Activated naive CD8-positive, alpha-beta T cell treated with anti-CD3 and anti-CD28 coated beads, Interleukin-2, amount 50 U/mL, for 24 hours (primary cell): ENCODE results near the gene PTPRN2.
A peak's percentile ranks its signal among the peaks of the same experiment; 100 is the strongest.
"Not testable (repeated sequence)": the region's sequence is repeated elsewhere in the genome, so short reads cannot be mapped to it uniquely, and the experiment has no call there.

ENCODE experiments used
- ATAC-seq: fragments of 150-1000 bp; cut with Tn5 transposase; one replicate; pipeline ENCODE4 v1.10.0; 2021
- DNase-seq: peaks from one replicate; pipeline ENCODE4 v3.0.0; 2021
- H3K27ac Mint-ChIP-seq: one replicate; pipeline ENCODE4 v1.8.0; 2021; ENCODE audit warnings: mild to moderate bottlenecking, mixed read lengths
- H3K27me3 Mint-ChIP-seq: one replicate; pipeline ENCODE4 v1.8.0; 2021; ENCODE audit warnings: mixed read lengths
- H3K36me3 Mint-ChIP-seq: one replicate; pipeline ENCODE4 v1.8.0; 2021; ENCODE audit warnings: low read depth, mixed read lengths
- H3K4me1 Mint-ChIP-seq: one replicate; pipeline ENCODE4 v1.8.0; 2021; ENCODE audit warnings: mixed read lengths
- H3K4me3 Mint-ChIP-seq: one replicate; pipeline ENCODE4 v1.8.0; 2021; ENCODE audit warnings: mild to moderate bottlenecking, moderate library complexity, mixed read lengths
- H3K9me3 Mint-ChIP-seq: one replicate; pipeline ENCODE4 v1.8.0; 2021; ENCODE audit warnings: mixed read lengths

The PTPRN2 gene

GRCh38 chr7:157780721-157781120 lies 806.9 kb downstream of the PTPRN2 start:
- DNase-seq (no peak), ATAC-seq (no peak)
- Mint-ChIP-seq H3K27ac (no peak overlapping the region), H3K9me3 (no peaks in the 10 kb centered on the region), H3K4me1 (no peaks in the 10 kb centered on the region), H3K4me3 (no peak overlapping the region), H3K27me3 (peaks cover 12% of the 10 kb centered on the region), H3K36me3 (no peaks in the 10 kb centered on the region)

- no peak overlapping the region for H3K27ac Mint-ChIP-seq
- H3K27me3 Mint-ChIP-seq: peaks cover 12% of the 10 kb centered on the region
- no peak for ATAC-seq
- H3K36me3 Mint-ChIP-seq: no peaks in the 10 kb centered on the region
- no peaks in the 10 kb centered on the region for H3K4me1 Mint-ChIP-seq
- no peaks in the 10 kb centered on the region for H3K9me3 Mint-ChIP-seq
- no peak overlapping the region for H3K4me3 Mint-ChIP-seq
- DNase-seq: no peak
These were observed 807.3 kb downstream of the PTPRN2 start for GRCh38 chr7:157780312-157780711.

DNA sequence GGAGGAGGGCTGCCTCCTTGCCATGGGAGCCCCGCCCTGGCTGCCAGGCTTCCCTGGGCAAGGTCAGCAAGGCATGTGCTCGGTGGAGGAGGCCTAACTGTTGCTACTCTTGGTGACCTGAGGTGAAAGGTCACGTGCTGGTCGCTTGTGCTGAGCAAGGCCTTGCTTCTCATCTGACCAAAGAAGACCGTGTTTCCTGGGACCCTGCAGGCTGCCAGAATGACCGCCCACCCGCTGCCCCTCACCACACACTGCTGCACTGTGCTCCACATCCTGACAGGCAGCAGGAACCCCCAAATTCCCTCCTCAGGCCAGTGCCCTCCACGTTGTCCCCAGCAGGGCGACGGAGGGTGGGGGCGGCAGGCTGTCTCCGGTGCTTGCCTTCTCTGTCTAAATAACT lies 808.4 kb downstream of the PTPRN2 start:
- Mint-ChIP-seq H3K36me3 (no peaks in the 10 kb centered on the region), H3K9me3 (no peaks in the 10 kb centered on the region), H3K27ac (no peak overlapping the region), H3K27me3 (peaks cover 12% of the 10 kb centered on the region), H3K4me3 (no peak overlapping the region), H3K4me1 (no peaks in the 10 kb centered on the region)
- ATAC-seq (no peak), DNase-seq (no peak)

- not testable (repeated sequence) for ATAC-seq, H3K9me3 Mint-ChIP-seq, DNase-seq, H3K4me3 Mint-ChIP-seq, H3K27ac Mint-ChIP-seq, H3K36me3 Mint-ChIP-seq, H3K4me1 Mint-ChIP-seq
- H3K27me3 Mint-ChIP-seq: peaks cover 12% of the 10 kb centered on the region
These were observed 810.3 kb downstream of the PTPRN2 start for GRCh38 chr7:157777194-157777762.

GRCh38 chr7:157775560-157776332 lies 811.9 kb downstream of the PTPRN2 start:
- H3K9me3 Mint-ChIP-seq: peaks cover 7% of the 10 kb centered on the region

DNA sequence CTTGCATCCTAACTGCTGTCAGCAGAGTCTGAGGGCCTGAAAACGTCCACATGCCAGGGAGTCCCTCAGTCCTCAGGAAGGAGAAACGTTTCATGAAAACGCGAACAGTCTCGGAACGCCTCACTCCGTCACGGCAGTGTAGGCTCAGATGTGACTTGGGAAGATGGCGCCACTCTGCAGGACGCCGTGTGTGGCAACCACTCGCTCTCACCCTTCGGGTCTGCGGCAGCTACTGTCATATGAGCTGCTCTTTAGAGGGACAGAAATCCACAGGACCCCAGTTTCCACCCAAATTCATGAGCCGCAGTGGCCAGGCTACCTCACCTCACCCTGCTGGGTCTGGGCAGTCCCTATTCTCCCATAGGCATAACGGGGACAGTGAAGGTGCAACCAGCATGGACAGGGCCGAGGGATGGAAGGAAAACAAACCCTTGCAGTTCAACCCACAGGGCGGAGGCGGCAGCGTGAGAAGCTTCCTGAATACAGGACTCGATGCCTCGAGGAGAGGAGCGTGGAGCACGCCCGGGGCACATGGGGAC lies 812.5 kb downstream of the PTPRN2 start:
- peaks cover 17% of the 10 kb centered on the region for H3K27me3 Mint-ChIP-seq
- peaks cover 7% of the 10 kb centered on the region for H3K9me3 Mint-ChIP-seq

More at GRCh38 chr7:157775560-157776332, 811.9 kb downstream of the PTPRN2 start:
- peak; percentile 7 for ATAC-seq
- H3K36me3 Mint-ChIP-seq: no peaks in the 10 kb centered on the region
- H3K4me3 Mint-ChIP-seq: no peak overlapping the region
- H3K27me3 Mint-ChIP-seq: peaks cover 17% of the 10 kb centered on the region
- H3K27ac Mint-ChIP-seq: no peak overlapping the region
- no peak for DNase-seq
- no peaks in the 10 kb centered on the region for H3K4me1 Mint-ChIP-seq

GRCh38 chr7:157774495-157774894 lies 813.1 kb downstream of the PTPRN2 start:
- Mint-ChIP-seq H3K4me1 (no peaks in the 10 kb centered on the region), H3K36me3 (no peaks in the 10 kb centered on the region), H3K9me3 (peaks cover 7% of the 10 kb centered on the region), H3K27ac (no peak overlapping the region), H3K27me3 (peaks cover 17% of the 10 kb centered on the region), H3K4me3 (no peak overlapping the region)
- DNase-seq (no peak), ATAC-seq (no peak)

More for the DNA sequence above, 812.5 kb downstream of the PTPRN2 start:
- Mint-ChIP-seq H3K27ac (no peak overlapping the region), H3K4me3 (no peak overlapping the region), H3K4me1 (no peaks in the 10 kb centered on the region), H3K36me3 (no peaks in the 10 kb centered on the region)
- ATAC-seq: no peak
- no peak for DNase-seq

GRCh38 chr7:157773361-157773760 lies 814.3 kb downstream of the PTPRN2 start:
- ATAC-seq: no peak
- peaks cover 7% of the 10 kb centered on the region for H3K9me3 Mint-ChIP-seq
- H3K4me3 Mint-ChIP-seq: no peak overlapping the region
- H3K36me3 Mint-ChIP-seq: no peaks in the 10 kb centered on the region
- H3K27ac Mint-ChIP-seq: no peak overlapping the region
- no peak for DNase-seq
- H3K4me1 Mint-ChIP-seq: no peaks in the 10 kb centered on the region
- H3K27me3 Mint-ChIP-seq: peaks cover 20% of the 10 kb centered on the region

DNA sequence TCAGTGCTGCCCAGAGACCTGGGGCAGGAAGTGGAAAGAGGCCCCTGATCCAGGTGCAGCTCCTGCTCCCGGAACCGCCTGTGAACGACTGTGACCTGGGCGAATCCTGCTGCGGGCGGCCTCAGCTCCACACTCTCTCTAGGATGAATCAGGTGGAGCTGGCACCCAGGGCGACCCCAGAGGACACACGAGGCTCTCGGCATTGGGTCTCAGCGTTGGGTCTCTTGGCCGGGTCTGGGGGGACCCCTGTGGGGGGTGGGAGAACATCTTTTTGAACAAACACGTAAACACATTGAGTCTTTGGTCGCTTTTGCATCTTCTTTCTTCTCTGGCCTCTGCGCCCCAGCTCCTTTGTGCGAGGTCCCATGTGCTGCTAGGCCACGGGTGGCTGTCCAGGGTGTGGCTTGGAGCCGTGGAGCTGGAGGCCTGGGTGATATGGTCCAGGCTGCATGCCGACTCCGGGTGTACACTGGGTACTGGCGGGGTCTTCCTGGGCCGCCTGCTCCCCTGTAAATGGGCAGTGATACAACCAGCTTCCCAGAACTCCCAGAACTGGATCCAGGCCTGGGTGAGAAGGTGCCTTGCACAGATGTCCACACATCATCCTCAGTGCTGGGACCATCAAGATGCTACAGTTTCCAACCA lies 815.0 kb downstream of the PTPRN2 start:
- Mint-ChIP-seq H3K4me3 (no peak overlapping the region), H3K4me1 (no peaks in the 10 kb centered on the region), H3K36me3 (no peaks in the 10 kb centered on the region), H3K9me3 (peaks cover 7% of the 10 kb centered on the region), H3K27ac (no peak overlapping the region), H3K27me3 (peaks cover 18% of the 10 kb centered on the region)
- DNase-seq (no peak), ATAC-seq (no peak)

DNA sequence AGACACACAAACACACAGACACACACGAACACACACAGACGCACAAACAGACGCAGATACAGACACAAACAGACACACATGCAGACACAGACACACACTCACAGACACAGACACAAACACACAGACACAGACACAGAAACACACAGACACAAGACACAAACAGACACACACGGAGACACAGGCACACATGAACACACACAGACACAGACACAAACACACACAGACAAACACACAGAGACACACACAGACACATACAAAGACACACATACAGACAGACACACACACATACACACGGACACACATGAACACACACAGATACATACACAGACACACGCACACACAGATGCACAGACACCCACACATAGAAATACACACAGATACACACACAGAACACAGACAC lies 815.9 kb downstream of the PTPRN2 start:
- DNase-seq (no peak), ATAC-seq (no peak)
- H3K27me3 Mint-ChIP-seq: peaks cover 12% of the 10 kb centered on the region
- H3K27ac Mint-ChIP-seq: no peak overlapping the region
- H3K9me3 Mint-ChIP-seq: peaks cover 7% of the 10 kb centered on the region
- H3K4me1 Mint-ChIP-seq: no peaks in the 10 kb centered on the region
- no peaks in the 10 kb centered on the region for H3K36me3 Mint-ChIP-seq
- H3K4me3 Mint-ChIP-seq: no peak overlapping the region

DNA sequence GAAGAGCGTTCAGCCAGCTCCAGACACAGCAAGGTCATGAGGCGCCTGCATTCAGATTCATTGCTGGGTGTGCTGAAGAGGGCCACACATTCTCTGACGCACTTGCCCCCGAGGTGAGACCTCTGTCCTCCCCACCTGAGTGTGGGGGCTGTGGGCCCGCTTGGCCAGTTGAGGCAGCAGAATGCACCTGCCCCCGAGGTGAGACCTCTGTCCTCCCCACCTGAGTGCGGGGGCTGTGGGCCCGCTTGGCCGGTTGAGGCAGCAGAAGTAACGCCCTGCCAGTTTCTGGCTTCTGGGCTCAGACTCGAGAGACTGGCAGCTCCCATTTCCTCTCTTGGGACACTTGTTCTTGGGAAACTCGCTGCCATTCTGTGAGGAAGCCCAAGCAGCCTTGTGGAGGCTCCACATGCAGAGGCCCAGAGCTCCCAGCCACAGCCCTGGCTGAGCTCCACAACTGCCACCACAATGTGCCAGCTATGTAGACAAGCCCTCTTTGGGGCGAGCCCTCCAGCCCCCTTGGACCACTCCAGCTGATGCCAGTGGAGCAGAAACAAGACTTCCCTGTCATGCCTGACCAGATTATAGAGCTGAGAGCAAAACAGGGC lies 816.8 kb downstream of the PTPRN2 start:
- no peaks in the 10 kb centered on the region for H3K4me1 Mint-ChIP-seq
- peaks cover 14% of the 10 kb centered on the region for H3K27me3 Mint-ChIP-seq
- H3K36me3 Mint-ChIP-seq: no peaks in the 10 kb centered on the region
- peaks cover 14% of the 10 kb centered on the region for H3K9me3 Mint-ChIP-seq
- DNase-seq (no peak), ATAC-seq (no peak)
- no peak overlapping the region for H3K4me3 Mint-ChIP-seq
- no peak overlapping the region for H3K27ac Mint-ChIP-seq

GRCh38 chr7:157769526-157770215 lies 818.0 kb downstream of the PTPRN2 start:
- H3K9me3 Mint-ChIP-seq: peaks cover 24% of the 10 kb centered on the region
- no peak overlapping the region for H3K4me3 Mint-ChIP-seq
- no peak overlapping the region for H3K27ac Mint-ChIP-seq
- H3K4me1 Mint-ChIP-seq: no peaks in the 10 kb centered on the region
- DNase-seq (no peak), ATAC-seq (no peak)
- no peaks in the 10 kb centered on the region for H3K36me3 Mint-ChIP-seq
- peaks cover 14% of the 10 kb centered on the region for H3K27me3 Mint-ChIP-seq

GRCh38 chr7:157769086-157769485 lies 818.5 kb downstream of the PTPRN2 start:
- H3K27me3 Mint-ChIP-seq: peaks cover 14% of the 10 kb centered on the region
- no peak overlapping the region for H3K27ac Mint-ChIP-seq
- H3K9me3 Mint-ChIP-seq: peaks cover 28% of the 10 kb centered on the region
- H3K4me3 Mint-ChIP-seq: no peak overlapping the region
- no peak for DNase-seq
- no peaks in the 10 kb centered on the region for H3K4me1 Mint-ChIP-seq
- no peak for ATAC-seq
- H3K36me3 Mint-ChIP-seq: no peaks in the 10 kb centered on the region

GRCh38 chr7:157768198-157768597 lies 819.4 kb downstream of the PTPRN2 start:
- ATAC-seq (no peak), DNase-seq (no peak)
- no peaks in the 10 kb centered on the region for H3K36me3 Mint-ChIP-seq
- H3K4me3 Mint-ChIP-seq: no peak overlapping the region
- H3K9me3 Mint-ChIP-seq: peaks cover 28% of the 10 kb centered on the region
- H3K4me1 Mint-ChIP-seq: no peaks in the 10 kb centered on the region
- H3K27me3 Mint-ChIP-seq: peaks cover 14% of the 10 kb centered on the region
- no peak overlapping the region for H3K27ac Mint-ChIP-seq
